Colonic mucosa (tissue), 4 donors: ENCODE results near the gene UPP1. TPM values are rescaled to one million over a fixed set of nuclear protein-coding genes. Genes with fewer than 3 reads are reported as not detected.

Source experiments
- DNase-seq: peaks from one replicate; pipeline ENCODE4 v3.0.0-alpha.2; 2020
- H3K27ac ChIP-seq: fragments of 200-600 bp; one replicate; pipeline ENCODE4 v1.8.0; 2021
- H3K27me3 ChIP-seq: fragments of 200-600 bp; one replicate; pipeline ENCODE4 v1.8.0; 2021
- H3K36me3 ChIP-seq: fragments of 200-600 bp; one replicate; pipeline ENCODE4 v1.8.0; 2021
- H3K4me1 ChIP-seq: fragments of 200-600 bp; one replicate; pipeline ENCODE4 v1.8.0; 2021; ENCODE audit warnings: mild to moderate bottlenecking
- H3K4me3 ChIP-seq: fragments of 200-600 bp; one replicate; pipeline ENCODE4 v1.8.0; 2021
- H3K9ac ChIP-seq, 2 donors: one replicate each; pipeline ENCODE4 v1.7.0; 2013; ENCODE audit warnings: control low read depth in 2 of 2, low read depth in 2 of 2, low read length in 2 of 2
- H3K9me3 ChIP-seq: fragments of 200-600 bp; one replicate; pipeline ENCODE4 v1.8.0; 2021
- intact Hi-C: fragments of 100-400 bp; cut with DNase I; formaldehyde crosslinking; loops from one replicate; pipeline ENCODE4 v1.14.1; 2022
- total RNA-seq, 2 donors: library from RNA; stranded (reverse); fragmentation: NEBNext Ultra II Directional in 1 of 2; extraction: Animal tissue kit (Norgen Biotek cat#: 25700) in 1 of 2; gene quantifications; one replicate each; pipeline ENCODE4 v1.2.1, GENCODE V29; 2021
- TF ChIP-seq, protein P1 (sequence below): fragments of 200-600 bp; IDR thresholded peaks from one replicate; pipeline ENCODE4 v1.8.0; 2022; ENCODE audit warnings: antibody characterized with exemption, mild to moderate bottlenecking
- donor health status: healthy.
- donor health status: DM: no; HTN: no; CAD: no.
- donor health status: DM: no; HTN: no; CAD: no.

Gene UPP1
- total RNA-seq, 2 donors from 2014 or later, result 34.0 to 41.9 TPM

- Histone ChIP-seq H3K4me3 (no peak overlapping the region), H3K27me3 (no peaks in the 10 kb centered on the region), H3K27ac (no peak overlapping the region), H3K9ac (no peak overlapping the region), H3K4me1 (no peaks in the 10 kb centered on the region), H3K36me3 (no peaks in the 10 kb centered on the region), H3K9me3 (no peaks in the 10 kb centered on the region)
- TF ChIP-seq, protein P1, sequence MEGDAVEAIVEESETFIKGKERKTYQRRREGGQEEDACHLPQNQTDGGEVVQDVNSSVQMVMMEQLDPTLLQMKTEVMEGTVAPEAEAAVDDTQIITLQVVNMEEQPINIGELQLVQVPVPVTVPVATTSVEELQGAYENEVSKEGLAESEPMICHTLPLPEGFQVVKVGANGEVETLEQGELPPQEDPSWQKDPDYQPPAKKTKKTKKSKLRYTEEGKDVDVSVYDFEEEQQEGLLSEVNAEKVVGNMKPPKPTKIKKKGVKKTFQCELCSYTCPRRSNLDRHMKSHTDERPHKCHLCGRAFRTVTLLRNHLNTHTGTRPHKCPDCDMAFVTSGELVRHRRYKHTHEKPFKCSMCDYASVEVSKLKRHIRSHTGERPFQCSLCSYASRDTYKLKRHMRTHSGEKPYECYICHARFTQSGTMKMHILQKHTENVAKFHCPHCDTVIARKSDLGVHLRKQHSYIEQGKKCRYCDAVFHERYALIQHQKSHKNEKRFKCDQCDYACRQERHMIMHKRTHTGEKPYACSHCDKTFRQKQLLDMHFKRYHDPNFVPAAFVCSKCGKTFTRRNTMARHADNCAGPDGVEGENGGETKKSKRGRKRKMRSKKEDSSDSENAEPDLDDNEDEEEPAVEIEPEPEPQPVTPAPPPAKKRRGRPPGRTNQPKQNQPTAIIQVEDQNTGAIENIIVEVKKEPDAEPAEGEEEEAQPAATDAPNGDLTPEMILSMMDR, result no peak
- intact Hi-C loops, result no loop called here
- DNase-seq, result no peak
Measured at GRCh38 chr7:48053736-48054135, 35.3 kb upstream of the UPP1 start.

DNA sequence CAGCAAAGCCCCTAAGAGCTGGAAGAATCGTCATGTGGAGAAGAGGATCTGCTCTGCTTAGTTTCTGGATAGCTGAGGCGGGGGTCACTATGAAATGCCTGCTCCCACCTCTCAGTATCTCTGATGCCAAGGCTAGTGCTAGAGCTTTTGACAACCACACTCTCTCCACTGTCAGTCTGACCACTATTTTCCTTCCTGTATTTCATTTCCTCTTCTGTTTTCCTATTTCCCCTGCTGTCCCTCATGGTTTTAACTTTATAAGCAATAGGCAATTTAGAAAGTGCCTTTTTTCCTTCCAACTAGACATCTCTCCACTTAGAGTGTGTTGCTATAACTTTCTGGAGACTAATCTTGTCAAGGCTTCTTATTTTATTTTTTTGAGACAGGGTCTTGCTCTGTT lies 30.1 kb upstream of the UPP1 start:
- Histone ChIP-seq H3K27me3 (no peaks in the 10 kb centered on the region), H3K4me3 (no peak overlapping the region)
- intact Hi-C loops, result no loop called here

GRCh38 chr7:48059706-48060105 lies 29.4 kb upstream of the UPP1 start:
- intact Hi-C loops, result no loop called here
- H3K27me3 ChIP-seq, result no peaks in the 10 kb centered on the region
- H3K4me1 ChIP-seq, result no peaks in the 10 kb centered on the region
- H3K4me3 ChIP-seq, result no peak overlapping the region
- no peak overlapping the region for H3K9ac ChIP-seq
- H3K27ac ChIP-seq, result no peak overlapping the region
- TF ChIP-seq, protein P1, result no peak
- no peaks in the 10 kb centered on the region for H3K9me3 ChIP-seq
- DNase-seq, result no peak
- no peaks in the 10 kb centered on the region for H3K36me3 ChIP-seq

More for the DNA sequence above, 30.1 kb upstream of the UPP1 start:
- DNase-seq, result no peak
- H3K9ac ChIP-seq, result no peak overlapping the region
- no peak overlapping the region for H3K27ac ChIP-seq
- H3K4me1 ChIP-seq, result no peaks in the 10 kb centered on the region
- no peaks in the 10 kb centered on the region for H3K36me3 ChIP-seq
- no peaks in the 10 kb centered on the region for H3K9me3 ChIP-seq
- TF ChIP-seq, protein P1, result no peak

DNA sequence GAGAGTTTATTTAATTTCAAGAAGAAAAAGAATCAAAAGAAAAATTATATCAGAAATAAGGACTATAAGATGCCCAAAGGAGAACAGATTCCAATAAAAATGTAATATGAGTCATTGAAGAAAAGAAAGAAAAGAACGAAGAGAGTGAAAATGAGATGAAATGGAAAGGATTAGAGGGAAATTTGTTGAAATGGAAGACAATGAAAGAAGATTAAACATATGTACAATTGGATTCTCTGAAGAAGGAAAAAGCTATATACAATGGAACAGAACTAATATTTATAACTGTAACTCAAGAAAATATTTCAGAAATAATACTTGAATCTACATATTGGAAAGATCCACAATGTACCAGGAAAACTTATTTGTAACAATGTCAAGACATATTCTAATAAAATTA lies 25.1 kb upstream of the UPP1 start:
- intact Hi-C loops, result no loop called here
- Histone ChIP-seq H3K4me1 (no peaks in the 10 kb centered on the region), H3K9ac (no peak overlapping the region), H3K27me3 (no peaks in the 10 kb centered on the region), H3K36me3 (no peaks in the 10 kb centered on the region), H3K27ac (no peak overlapping the region), H3K9me3 (no peaks in the 10 kb centered on the region), H3K4me3 (no peak overlapping the region)
- DNase-seq, result no peak
- TF ChIP-seq, protein P1, result no peak

- Histone ChIP-seq H3K9ac (no peak overlapping the region), H3K4me3 (no peak overlapping the region), H3K27me3 (no peaks in the 10 kb centered on the region), H3K4me1 (no peaks in the 10 kb centered on the region), H3K9me3 (no peaks in the 10 kb centered on the region), H3K36me3 (no peaks in the 10 kb centered on the region), H3K27ac (no peak overlapping the region)
- TF ChIP-seq, protein P1, result no peak
- no peak for DNase-seq
- intact Hi-C loops, result no loop called here
Measured at GRCh38 chr7:48067475-48067874, 21.6 kb upstream of the UPP1 start.
